Activated CD4-positive, alpha-beta T cell treated with anti-CD3 and anti-CD28 coated beads for 48 hours (primary cell): ENCODE results near the gene CLCNKA.
A peak's percentile ranks its signal among the peaks of the same experiment; 100 is the strongest.
"Not testable (repeated sequence)": the region's sequence is repeated elsewhere in the genome, so short reads cannot be mapped to it uniquely, and the experiment has no call there.

Experiments
- DNase-seq: peaks from one replicate; pipeline ENCODE4 v3.0.0-alpha.2; 2020

Gene CLCNKA

DNA sequence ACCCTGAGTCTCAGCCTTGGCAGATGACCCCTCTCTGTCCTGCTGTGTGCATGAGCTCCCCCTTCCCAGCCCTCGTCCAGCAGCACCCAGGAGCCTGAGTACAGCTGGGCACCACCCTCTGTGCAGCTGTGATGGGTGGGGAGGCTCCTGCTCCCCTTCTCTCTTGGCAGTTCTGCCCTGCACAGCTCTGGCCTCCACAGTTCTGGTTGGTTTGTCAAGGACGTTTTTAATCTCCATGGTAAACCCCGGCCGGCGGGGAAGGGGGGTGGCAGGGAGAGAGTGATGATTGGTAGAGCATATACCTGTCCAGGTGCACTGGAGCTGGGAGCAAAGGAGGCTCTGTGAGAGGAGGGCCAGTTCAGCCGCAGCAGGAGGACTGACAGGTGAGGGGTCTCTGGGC lies at the start of gene CLCNKA:
Gene CLCNKA, plus strand, starts transcription at position 356 of the 400 bp plus-strand sequence. CDS start 584 bp downstream, outside the sequence.
- DNase-seq: no peak

DNA sequence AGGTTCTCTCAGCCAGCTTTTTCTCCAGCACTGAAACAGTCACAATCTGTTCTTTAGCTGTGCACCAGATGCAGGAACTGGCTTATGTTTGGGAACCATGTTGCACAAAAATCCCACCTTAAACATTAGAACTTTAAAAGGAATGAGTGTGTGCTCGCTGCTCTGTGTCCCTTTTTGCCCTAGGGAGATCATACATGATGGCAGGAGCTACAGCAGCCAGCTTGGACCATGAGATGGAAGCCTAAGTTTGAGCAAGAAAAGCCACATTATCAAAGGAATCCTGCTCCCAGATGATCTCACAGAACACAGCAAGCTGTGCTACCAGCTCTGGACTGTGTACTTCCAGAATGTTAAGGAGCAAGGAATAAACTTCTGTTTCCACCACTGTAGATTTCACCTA lies 49.4 kb upstream of the CLCNKA start:
- no peak for DNase-seq

DNA sequence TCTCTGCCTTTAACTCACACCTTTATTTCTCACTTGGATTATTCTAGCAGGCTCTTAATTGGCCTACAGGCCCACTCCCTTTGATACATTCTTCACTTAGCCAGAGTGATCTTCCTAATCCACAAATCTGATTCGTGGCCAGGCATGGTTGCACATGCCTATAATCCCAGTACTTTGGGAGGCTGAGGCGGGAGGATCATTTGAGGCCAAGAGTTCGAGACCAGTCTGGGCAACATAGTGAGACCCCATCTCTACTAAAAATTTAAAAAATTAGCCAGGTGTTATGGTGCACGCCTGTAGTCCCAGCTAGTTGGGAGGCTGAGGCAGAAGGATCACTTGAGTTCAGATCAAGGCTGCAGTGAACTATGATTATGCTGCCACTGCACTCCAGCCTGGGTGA lies 48.1 kb upstream of the CLCNKA start:
- no peak for DNase-seq

DNA sequence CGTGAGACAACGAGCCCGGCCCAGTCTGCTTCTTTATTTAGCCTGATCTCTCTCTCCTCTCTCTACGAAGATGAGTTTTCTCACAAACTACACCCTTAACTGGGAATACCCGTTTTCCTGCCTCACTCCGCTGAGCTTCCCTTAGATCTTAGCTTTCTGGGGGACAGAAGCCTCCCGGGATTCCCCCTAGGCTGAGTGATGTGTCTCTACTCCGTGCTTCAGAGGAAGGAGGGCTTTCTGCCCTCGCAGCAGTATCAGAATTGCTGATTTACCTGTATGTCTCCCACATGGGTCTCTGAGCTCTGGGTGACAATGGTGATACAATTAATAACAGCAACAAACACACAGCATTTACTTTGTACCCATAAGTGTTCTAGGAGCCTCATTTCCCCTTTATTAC lies 47.0 kb upstream of the CLCNKA start:
- peak; percentile 50 for DNase-seq

DNA sequence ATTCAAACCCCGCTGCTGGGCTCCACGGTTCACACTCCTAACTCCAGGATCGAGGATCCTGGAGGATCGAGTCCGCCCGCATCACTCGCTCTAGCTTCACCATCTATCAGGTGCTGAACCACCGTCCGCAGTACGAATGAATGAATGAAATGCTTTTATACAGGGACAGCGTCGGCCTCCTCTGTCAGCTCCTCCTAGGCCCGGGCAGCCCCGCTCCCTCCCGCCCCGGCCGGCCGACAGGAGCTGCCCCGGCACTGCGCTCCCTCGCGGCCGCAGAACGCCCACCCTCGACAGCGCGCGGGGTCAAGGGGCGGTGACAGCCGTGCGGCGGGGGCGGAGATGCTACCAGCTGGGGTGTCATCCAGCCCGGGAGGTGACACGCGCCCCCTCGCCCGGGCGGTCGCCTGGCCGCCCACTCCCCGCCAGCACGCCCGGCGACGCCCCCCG lies 46.5 kb upstream of the CLCNKA start:
- DNase-seq: peak; percentile 83

DNA sequence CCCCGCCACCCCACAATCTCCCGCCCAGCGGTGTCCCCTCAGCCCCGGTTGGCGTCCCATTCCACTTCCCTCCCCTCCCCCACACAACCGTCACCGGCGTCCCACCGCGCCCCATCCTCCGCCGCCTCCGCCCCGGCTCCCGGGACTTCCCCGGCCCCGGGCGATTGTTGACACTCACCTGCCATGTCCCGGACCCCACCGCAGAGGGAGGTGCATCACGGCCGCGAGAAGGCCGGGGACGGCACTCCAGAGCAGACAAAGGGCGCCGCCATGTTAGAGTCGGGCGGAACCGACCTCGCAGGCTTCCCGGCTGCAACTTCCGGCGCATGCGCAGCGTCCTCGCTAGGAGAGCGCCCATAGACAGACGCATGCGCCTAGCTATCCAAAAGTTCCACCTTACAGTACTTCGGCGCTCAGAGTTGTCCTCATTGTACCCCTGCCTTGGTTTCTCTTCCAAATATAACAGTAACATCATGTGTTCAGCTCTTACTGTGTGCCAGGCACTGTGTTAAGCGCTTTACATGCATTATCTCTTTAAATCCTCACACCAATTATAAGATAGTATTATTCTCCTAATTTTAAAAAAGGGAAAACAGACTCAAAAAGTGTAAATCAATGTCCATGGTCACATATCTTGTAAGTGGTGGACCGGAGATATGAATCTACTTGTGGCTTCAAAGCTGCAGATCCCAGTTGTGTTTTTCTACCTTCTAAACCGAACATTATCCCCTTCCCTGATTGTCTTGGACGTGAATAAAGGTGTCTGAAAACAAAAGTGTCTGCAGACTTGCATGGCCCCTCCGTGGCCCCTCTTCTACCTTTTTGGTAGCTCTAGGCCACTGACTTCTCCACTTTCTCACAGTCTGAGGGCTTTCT lies 45.8 kb upstream of the CLCNKA start, which contains the start of gene ZBTB17:
Gene ZBTB17, minus strand, starts transcription at position 297 of the 876 bp plus-strand sequence. CDS start 27,606 bp downstream, outside the sequence.
- DNase-seq: peak; percentile 97

DNA sequence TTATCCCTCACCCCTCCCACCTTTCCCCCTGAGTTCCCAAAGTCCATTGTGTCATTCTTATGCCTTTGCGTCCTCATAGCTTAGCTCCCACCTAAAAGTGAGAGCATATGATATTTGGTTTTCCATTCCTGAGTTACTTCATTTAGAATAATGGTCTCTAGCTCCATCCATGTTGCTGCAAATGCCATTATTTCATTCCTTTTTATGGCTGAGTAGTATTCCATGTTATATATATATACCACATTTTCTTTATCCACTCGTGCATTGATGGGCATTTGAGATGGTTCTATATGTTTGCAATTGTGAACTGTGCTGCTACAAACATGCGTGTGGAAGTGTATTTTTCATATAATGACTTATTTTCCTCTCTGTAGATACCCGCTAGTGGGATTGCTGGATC lies 43.9 kb upstream of the CLCNKA start:
- not testable (repeated sequence) for DNase-seq

DNA sequence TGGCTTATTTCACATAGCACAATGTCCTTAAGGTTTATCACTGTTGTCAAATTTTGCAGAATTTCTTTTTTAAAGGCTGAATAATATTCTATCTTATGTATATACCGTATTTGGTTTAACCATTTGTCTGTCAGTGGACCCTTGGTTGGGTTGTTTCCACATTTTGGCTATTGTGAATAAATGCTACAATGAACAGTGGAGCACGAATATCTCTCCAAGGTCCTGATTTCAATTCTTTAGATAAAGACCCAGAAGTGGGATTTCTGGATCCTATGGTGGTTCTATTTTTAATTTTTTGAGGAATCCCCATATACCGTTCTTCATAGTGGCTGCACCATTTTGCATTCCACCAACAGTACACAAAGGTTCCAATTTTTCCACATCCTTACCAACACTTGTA lies 40.2 kb upstream of the CLCNKA start:
- DNase-seq: no peak

DNA sequence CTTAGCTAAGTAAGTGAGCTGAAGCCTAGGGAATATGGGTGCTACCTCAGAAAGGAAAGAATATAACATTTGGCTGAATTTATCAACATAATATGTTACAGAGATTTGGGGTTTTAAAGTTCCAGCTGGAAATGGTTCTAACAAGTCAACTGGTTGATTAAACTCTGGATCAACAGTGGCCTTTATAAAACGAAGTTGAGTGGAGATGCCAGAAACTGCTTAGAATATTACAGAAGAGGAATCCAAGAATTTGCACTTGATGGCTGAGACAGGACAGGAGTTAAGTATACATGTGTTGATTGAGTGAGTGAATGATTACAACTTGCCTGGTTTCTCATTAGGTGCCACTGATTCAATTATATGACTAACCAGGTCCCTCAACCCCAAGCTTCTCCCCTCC lies 38.6 kb upstream of the CLCNKA start:
- no peak for DNase-seq

DNA sequence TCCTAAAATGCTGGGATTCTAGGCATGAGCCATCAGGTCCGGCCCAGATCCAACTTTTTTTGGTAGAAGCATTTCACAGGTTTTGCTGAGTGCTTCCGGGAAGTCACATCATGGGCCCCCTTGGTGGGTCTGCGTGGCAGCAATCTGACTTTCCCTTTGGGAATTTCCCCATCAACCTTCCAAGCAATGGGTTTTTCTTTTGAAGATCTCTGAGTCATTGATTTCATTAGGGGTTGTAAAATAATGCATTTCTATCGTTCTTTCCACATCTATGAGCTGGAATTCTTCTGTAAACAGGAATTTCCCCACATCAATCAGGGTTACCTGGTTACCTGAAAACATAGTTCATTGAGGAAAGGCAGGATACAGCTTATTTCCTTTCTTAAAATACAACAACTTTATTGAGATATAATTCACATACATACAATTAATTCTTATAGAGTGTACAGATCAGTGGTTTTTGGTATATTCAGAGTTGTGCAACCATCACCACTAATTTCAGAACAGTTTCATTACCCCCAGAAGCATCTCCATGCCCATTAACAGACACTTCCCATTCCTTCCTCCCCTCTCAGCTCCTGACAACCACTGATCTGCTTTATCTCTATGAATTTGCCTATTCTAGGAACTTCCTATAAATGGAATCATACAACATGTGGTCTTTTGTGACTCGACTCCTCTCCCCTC lies 36.1 kb upstream of the CLCNKA start:
- no peak for DNase-seq

DNA sequence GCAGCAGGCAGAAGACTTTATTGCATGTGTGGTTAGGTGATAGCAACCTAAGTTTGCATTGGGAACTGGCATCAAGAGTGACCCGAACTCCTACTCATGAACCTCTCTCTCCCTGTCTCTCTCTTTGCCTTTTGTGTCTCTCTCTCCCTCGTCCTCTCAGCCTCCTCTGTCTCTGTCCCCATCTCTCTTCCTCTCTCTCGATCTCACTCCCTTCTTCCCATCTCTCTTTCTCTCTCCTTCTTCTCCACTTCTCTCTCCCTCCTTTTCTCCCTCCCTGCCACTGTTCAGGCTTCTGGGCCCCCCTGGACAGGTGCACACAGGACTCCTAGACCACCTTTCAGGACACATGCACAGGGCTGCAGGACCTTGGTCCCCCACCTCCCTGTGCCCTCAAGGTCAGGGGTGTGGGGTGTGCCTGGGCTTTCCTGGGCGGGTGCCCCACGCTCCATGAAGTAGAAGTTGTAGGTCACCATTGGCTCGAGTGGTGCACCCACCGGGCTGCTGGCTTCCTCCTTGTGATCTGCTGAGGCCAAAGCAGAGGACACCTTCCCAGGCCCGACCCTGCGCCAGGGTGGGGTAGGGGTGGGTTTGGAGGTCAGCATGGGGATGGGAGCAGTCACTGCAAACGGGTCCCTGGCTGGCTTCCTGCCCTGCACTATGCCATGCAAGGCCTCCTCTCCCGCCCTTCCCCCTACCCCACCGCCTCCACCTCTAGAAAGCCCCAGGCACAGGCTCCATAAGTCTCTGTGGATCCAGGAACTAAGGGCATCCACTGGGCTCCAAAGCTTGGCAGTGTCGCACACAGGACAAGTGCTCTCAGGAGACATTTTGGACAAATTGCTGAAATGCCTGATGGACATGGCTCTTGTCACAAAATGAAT lies 32.7 kb upstream of the CLCNKA start:
- DNase-seq: no peak

DNA sequence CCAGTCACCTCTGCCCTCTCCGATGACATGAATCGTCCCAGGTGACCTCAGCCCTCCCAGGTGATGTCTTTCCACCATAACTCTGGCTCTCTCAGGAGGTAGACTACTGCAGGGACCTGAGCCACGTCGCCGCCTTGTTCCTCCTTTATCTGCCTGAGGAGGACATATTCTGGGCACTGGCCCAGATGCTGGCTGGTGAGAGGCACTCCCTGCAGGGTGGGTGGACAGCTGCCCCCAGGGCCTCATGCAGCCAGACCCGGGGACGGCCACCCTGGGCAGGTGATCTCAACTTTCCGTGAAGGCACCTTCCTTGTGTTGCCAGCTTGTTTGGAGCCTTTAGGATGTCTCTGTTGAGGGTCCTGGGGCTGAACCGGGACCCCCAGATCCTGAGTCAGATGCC lies 32.1 kb upstream of the CLCNKA start:
- no peak for DNase-seq

DNA sequence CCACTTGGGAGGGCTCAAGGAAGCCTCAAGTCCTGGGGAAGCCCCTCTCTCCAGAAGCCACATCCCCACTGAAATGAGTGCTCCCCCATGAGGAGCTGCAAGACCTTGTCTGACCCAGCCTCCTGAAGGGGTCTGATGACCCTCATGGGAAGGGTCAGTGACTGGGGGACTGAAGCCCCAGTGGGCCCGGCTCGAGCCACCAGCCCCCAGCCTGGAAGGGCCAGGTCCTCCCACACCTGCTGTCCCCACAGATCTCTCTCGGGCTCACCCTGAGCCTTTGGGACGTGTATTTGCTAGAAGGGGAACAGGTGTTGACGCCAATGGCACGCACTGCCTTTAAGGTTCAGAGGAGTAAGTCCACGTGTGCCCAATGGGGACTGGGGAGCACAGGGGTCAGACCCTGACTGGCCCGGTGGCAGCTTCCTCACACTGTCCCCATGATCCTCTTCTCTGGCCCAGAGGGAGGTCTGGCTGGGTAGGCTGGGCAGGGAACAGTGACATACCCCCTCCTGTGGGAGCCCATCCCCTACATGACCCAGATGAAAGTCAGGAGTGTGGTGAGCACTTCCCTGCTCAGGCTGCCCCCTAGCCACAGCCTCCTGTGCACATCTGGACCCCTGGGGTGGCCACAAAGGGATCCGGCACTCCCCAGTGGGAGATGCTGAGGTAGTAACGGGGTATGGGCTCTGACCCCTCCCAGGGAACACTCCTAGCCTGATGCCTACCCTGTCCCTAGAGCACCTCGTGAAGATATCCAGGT lies 30.2 kb upstream of the CLCNKA start:
- no peak for DNase-seq

DNA sequence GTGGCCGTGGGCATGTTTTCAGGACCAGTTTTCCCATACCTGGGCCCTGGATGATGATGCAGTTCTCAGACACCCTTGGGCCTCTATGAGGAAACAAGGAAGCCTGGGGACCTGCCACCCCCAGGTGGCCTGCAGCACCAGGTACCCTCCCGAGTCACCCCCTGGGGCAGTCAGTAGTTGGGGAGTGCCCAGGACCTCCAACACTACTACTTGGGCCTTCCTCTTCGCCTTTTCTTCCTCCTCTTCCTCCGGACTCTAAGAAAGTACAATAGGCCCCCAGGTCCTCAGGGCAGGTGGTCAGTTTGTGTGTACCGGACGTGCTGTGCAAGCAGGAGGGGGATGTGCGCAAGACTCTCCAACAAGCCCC lies 29.7 kb upstream of the CLCNKA start:
- no peak for DNase-seq

DNA sequence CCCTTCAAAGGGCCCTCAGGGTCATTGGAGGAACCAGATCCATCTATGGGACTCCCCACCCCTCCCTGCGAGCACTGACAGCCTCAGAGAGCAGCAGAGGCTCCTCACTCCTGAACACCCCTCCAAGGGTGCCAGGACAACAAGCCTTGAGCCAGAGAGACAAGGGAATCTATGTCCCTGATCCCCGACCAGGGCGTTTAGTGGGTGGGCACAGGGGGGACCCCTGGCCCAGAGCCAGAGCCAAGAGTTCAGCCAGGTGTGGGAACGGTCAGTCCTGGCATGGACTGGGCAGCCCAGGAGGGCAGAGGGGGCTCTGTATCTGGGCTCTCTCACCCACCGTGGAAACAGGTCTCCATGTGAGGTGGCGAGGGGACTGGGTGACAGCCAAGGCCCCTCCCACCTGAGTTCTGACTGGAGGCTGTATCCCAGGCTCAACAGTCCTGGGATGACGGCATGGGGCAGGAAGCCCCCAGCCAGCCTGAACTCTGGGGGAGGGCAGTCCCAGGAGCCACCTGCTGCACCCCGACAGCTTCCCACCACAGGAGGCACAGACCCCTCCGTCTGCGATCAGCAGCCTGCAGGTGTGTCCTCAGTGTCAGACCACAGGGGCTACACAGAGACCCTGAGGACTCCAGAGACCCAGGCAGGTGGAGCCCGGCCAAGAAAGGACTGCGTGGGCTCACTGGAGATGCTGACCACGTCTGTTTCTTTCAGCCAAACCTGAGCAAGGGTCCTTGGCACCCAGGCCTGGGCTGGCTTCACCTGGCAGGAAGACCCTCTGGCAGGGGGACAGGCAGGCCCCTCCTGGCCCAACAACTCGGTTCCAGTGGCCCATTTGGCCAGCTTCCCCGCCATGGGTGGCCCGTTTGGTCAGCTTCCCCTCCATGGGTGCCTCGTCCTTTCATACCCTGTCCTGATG lies 29.0 kb upstream of the CLCNKA start:
- DNase-seq: no peak

DNA sequence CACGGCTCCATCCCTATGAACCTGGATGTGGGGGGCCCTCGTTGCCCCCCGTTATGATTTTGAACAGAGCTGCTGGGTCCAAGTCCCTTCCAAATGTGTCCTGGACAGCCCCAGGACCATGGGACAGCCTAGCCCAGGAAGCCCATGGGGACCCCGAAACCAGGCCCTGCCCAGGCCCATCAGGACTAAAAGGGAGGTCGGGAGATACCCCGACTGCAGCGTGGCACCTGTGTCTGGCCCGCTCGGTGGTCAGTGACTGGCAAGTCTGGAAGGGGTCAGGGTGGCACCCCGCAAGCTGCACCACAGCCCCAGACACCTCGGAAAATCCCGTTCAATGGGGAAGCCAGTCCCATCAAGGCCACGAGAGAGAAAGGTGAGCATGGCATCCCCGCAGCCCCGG lies 28.2 kb upstream of the CLCNKA start:
- DNase-seq: no peak

DNA sequence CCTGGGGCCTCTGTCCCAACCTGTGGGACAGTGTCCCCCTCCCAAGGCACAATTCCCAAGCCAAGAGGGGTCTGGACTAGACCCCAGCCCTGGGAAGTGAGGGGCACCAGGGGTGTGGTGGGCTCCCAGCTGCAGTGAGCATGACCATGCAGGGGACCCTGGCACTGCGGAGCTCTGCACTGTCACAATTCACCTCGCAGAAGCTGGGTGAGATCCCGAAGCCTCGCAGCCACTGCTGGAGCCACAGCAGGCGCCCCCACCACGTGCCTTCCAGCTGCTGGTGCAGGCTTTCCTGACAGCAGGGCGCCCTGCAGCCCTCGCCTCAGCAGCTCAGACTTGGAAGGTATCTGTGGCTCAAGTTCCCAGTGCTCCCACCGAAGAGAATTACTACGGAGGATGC lies 27.8 kb upstream of the CLCNKA start:
- DNase-seq: no peak

DNA sequence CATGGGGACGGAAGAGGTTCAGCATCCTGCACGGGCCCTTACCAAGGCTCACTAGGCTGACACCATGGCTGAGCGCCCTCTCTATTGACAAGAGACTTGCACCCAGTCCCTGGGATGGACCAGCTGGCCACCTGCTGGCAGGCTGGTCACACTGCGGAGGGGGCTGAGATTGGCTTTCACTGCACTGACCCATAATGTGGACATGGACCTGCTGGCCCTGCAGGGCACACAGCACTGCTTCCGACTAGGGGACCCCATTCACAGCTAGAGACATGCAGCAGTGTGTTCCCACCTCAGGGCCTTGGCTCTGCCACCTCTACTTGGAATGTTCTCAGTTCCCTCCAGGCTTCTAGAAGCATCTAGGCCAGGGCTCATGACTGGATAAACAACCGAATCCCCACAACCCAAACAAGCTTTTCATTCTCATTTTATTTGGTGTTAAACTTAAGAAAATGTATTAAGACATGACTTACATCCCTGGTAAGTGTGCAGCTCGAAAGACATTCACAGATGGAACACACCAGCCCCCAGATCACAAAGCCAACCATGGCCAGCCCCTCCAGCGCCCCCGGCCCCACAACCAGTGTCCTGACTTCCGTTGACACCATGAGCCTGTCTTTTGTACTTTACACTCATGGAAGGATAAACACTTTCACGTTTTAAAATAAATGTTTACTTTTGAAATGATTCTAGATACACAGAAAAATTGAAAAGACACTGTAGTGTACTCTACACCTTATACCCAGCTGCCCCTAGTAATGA lies 27.1 kb upstream of the CLCNKA start:
- DNase-seq: peak; percentile 68

DNA sequence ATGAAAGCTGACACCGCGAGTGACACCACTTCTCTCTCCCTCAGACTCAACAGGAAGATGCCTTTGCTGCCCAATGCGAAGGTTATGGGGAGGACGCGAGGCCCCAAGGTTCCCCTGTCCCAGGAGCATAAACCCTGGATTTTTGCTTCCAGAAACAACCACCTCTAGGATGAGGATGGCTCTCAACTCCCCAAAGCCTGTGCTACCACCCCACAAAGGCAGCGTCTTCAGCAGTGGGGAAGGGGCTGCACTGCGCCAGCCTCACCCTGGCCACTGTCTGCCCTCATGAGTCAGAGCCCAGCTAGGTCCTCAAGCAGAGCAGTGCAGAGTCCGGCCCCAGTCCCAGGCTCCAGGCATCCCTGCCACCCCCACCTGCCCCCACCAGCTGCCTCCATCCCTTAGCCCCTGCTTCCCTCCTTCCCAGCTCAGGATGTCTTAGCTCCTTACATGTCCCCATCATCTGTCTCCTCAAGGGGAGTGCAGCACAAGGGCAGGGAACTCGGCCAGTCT lies 24.7 kb upstream of the CLCNKA start:
- DNase-seq: no peak

DNA sequence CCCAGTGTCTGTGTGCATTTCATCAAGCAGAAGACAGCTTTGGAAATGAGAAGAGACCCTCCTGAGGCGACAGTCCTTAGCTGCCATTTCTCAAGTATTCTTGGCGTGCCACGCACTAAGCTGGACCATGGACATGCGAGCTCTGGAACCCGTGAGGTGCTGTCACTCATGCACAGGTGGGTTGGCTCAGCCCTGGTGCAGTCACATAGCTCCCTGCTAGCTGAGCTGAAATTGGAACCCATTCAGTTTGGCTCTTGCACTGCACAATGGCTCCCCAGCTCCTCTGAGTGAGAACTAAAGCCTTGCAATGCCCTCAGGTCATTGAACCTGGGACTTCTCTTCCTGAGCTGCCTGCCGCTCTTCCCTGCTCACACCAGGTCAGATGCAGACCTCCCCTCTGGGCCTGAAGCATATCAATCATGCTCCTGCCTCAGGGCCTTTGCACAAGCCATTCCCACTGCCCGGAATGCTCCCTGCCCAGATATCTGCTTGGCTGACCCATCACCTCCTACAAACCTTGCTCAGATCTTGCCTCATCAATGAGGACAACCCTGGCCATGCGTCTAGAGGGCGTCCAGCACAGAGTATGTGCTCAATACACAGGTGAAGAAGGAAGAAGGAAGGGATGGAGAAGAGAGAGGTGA lies 24.1 kb upstream of the CLCNKA start:
- no peak for DNase-seq
